OCI-LY7 (cell line): ENCODE measurements around the gene AKAP3. TPM values are rescaled to one million over a fixed set of nuclear protein-coding genes. Genes with fewer than 3 reads are reported as not detected.
A peak's percentile ranks its signal among the peaks of the same experiment; 100 is the strongest.

Experiments used
- BruUV-seq: library from RNA; stranded (reverse); fragments of 400-500 nt; replicated peaks from 2 replicates; lab custom pipeline; 2021; lab: Mats Ljungman, UMichigan
- CTCF ChIA-PET: fragments of 300-600 bp; sonication (Branson Sonifier 250); formaldehyde crosslinking; loops from one replicate; lab custom pipeline; 2022; ENCODE audit warnings: antibody characterized with exemption; ENCODE audit not compliant: unreplicated experiment; lab: Charles Lee
- POLR2A ChIA-PET: fragments of 300-600 bp; sonication (Branson Sonifier 250); formaldehyde crosslinking; loops from one replicate; lab custom pipeline; 2022; ENCODE audit warnings: antibody characterized with exemption; lab: Charles Lee
- DNase-seq: peaks from one replicate; pipeline ENCODE4 v3.0.0-alpha.2; 2015; ENCODE audit warnings: low spot score
- H2AFZ ChIP-seq: fragments of 200-600 bp; sonication (generic), shearing (Covaris generic); 2 replicates; pipeline ENCODE4 v1.6.1; 2014; ENCODE audit warnings: mild to moderate bottlenecking, antibody characterized with exemption, low read length, moderate library complexity
- H3K27ac ChIP-seq: fragments of 200-600 bp; sonication (generic); 2 replicates; pipeline ENCODE4 v1.5.1; 2014; ENCODE audit warnings: mixed run types, low read depth, mild to moderate bottlenecking, moderate library complexity, low read length, inconsistent platforms; ENCODE audit not compliant: poor library complexity, severe bottlenecking
- H3K36me3 ChIP-seq: fragments of 200-600 bp; sonication (generic); 2 replicates; pipeline ENCODE4 v1.6.1; 2014; ENCODE audit warnings: mild to moderate bottlenecking, antibody characterized with exemption, low read length, moderate library complexity, mixed read lengths; ENCODE audit not compliant: insufficient read depth
- H3K4me1 ChIP-seq: fragments of 200-600 bp; sonication (generic); 2 replicates; pipeline ENCODE4 v1.5.1; 2014; ENCODE audit warnings: mild to moderate bottlenecking, low read length; ENCODE audit not compliant: insufficient read depth, poor library complexity, severe bottlenecking
- H3K4me2 ChIP-seq: fragments of 200-600 bp; sonication (generic); 2 replicates; pipeline ENCODE4 v1.6.1; 2014; ENCODE audit warnings: mild to moderate bottlenecking, low read length
- H3K4me3 ChIP-seq: fragments of 200-600 bp; sonication (generic); 2 replicates; pipeline ENCODE4 v1.5.1; 2014; ENCODE audit warnings: mild to moderate bottlenecking, low read depth, low read length; ENCODE audit not compliant: poor library complexity, severe bottlenecking
- H3K79me2 ChIP-seq: fragments of 200-600 bp; sonication (generic); 2 replicates; pipeline ENCODE4 v1.6.1; 2016; ENCODE audit warnings: low read depth, mild to moderate bottlenecking, low read length, moderate library complexity, mixed read lengths; ENCODE audit not compliant: insufficient read depth
- H3K9me2 ChIP-seq: fragments of 200-600 bp; sonication (generic); 2 replicates; pipeline ENCODE4 v1.6.1; 2016; ENCODE audit warnings: mild to moderate bottlenecking, low read length, mixed read lengths; ENCODE audit not compliant: insufficient read depth
- H3K9me3 ChIP-seq: fragments of 200-600 bp; sonication (generic); 2 replicates; pipeline ENCODE4 v1.6.1; 2014; ENCODE audit warnings: mild to moderate bottlenecking, mixed run types, low read length, mixed read lengths
- H4K20me1 ChIP-seq: fragments of 200-600 bp; sonication (generic); 2 replicates; pipeline ENCODE4 v1.6.1; 2014; ENCODE audit warnings: mild to moderate bottlenecking, antibody characterized with exemption, low read length, moderate library complexity, mixed read lengths; ENCODE audit not compliant: insufficient read depth
- EZH2phosphoT487 ChIP-seq: fragments of 200-600 bp; sonication (generic); IDR thresholded peaks from 2 replicates; pipeline ENCODE4 v1.6.1; 2018; ENCODE audit warnings: low read depth, borderline replicate concordance, mild to moderate bottlenecking, mixed run types, antibody characterized with exemption, low read length, moderate library complexity, mixed read lengths
- intact Hi-C: fragments of 100-400 bp; cut with micrococcal nuclease; formaldehyde crosslinking; loops from one replicate; pipeline ENCODE4 v1.10.0; 2022; ENCODE audit not compliant: unreplicated experiment
- total RNA-seq, 2 experiments: library from RNA; depleted of rRNA in 1 of 2; stranded (reverse); fragments of >200 nt in 1 of 2; shearing (Covaris generic) in 1 of 2; gene quantifications; 2 replicates each; pipeline ENCODE4 v1.2.3, GENCODE V29; 2014 to 2022
- TF ChIP-seq, protein P1 (sequence below): fragments of 200-600 bp; sonication (generic); conservative IDR thresholded peaks from 2 replicates; pipeline ENCODE4 v1.5.1; 2014; ENCODE audit warnings: mild to moderate bottlenecking, antibody characterized with exemption, low read length, moderate library complexity, mixed read lengths

The AKAP3 gene
- total RNA-seq, 2 experiments from 2014 or later: 0.92 to 2.4 TPM

DNA sequence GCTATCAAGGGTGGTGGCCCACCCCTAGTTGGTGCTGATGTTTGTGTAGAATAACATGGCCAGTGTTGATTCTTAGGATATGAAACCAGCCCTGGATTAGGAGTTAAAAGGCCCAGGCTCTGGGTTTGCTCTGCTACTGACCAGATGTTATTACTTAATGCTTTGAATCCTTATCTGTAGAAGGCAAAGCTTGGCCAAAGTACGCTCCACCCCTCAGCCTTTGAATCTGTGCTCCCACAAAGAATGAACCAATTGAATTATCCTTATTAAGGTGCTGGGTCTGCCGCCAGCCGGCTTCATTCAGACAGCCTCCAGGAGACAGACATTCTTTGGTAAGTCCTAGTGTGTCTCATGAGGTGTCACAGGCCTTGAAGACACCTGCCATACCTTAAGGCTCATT, 41.8 kb downstream of the AKAP3 start:
- Histone ChIP-seq H3K36me3 (peaks cover 7% of the 10 kb centered on the region; the same call in 1 of the 2 replicates), H3K9me2 (no peaks in the 10 kb centered on the region), H3K4me3 (no peak overlapping the region), H3K4me2 (no peak overlapping the region), H3K9me3 (no peaks in the 10 kb centered on the region), H3K27ac (no peak overlapping the region), H2AFZ (no peak overlapping the region), H3K79me2 (peaks cover 14% of the 10 kb centered on the region; the same call in 1 of the 2 replicates), H4K20me1 (no peaks in the 10 kb centered on the region), H3K4me1 (no peaks in the 10 kb centered on the region)
- intact Hi-C loops: no loop called here
- POLR2A ChIA-PET: interaction anchor here (0.7 to 0.9 kb wide), 2 partner anchors 10 kb away, joined by 3 read pairs; no protein-coding TSS in a partner anchor
- no TSS peak for BruUV-seq
- no peak for DNase-seq
- CTCF ChIA-PET: no interaction called here
- no peak for TF ChIP-seq EZH2phosphoT487
- TF ChIP-seq, protein P1, sequence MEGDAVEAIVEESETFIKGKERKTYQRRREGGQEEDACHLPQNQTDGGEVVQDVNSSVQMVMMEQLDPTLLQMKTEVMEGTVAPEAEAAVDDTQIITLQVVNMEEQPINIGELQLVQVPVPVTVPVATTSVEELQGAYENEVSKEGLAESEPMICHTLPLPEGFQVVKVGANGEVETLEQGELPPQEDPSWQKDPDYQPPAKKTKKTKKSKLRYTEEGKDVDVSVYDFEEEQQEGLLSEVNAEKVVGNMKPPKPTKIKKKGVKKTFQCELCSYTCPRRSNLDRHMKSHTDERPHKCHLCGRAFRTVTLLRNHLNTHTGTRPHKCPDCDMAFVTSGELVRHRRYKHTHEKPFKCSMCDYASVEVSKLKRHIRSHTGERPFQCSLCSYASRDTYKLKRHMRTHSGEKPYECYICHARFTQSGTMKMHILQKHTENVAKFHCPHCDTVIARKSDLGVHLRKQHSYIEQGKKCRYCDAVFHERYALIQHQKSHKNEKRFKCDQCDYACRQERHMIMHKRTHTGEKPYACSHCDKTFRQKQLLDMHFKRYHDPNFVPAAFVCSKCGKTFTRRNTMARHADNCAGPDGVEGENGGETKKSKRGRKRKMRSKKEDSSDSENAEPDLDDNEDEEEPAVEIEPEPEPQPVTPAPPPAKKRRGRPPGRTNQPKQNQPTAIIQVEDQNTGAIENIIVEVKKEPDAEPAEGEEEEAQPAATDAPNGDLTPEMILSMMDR: no peak

DNA sequence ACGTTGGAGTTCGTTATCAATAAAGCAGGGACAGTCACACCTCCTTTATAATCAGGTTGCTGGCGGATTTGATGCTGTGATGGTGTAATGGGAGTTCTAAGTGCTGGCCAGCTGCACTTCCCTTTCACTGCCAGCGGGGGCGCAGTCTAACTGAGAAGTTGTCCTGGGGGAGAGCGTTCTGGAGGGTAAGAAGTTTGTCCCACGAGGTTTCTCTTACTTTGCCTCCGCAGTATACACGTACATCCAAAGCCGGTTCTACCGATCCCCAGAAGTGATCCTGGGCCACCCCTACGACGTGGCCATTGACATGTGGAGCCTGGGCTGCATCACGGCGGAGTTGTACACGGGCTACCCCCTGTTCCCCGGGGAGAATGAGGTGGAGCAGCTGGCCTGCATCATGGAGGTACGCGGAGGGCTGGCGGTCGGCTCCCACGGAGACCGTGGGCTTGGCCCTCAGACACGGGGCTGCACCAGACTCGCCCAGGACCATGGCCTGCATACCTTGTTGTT, 44.1 kb downstream of the AKAP3 start:
- BruUV-seq: no TSS peak
- ChIA-PET CTCF (no interaction called here), POLR2A (interaction anchor here (1.0 to 1.1 kb wide), 2 partner anchors 13 to 44 kb away, joined by 3 read pairs; no protein-coding TSS in a partner anchor)
- H3K36me3 ChIP-seq: no peaks in the 10 kb centered on the region
- no peaks in the 10 kb centered on the region for H3K9me3 ChIP-seq
- H3K4me1 ChIP-seq: no peaks in the 10 kb centered on the region
- no peaks in the 10 kb centered on the region for H4K20me1 ChIP-seq
- DNase-seq: peak; percentile 89
- intact Hi-C loops: loop anchor here (1.0 to 2.0 kb wide), 2 partner anchors 44 to 66 kb away; partner anchors contain the start of genes AKAP3, NDUFA9 and RAD51AP1
- H3K9me2 ChIP-seq: no peaks in the 10 kb centered on the region
- no peak overlapping the region for H3K27ac ChIP-seq
- H2AFZ ChIP-seq: peak overlapping the region; percentile 93
- H3K4me3 ChIP-seq: peak overlapping the region; percentile 83
- no peak for TF ChIP-seq EZH2phosphoT487
- TF ChIP-seq, protein P1: peak; percentile 97
- H3K4me2 ChIP-seq: peak overlapping the region; percentile 72
- H3K79me2 ChIP-seq: peaks cover 14% of the 10 kb centered on the region; the same call in 1 of the 2 replicates

DNA sequence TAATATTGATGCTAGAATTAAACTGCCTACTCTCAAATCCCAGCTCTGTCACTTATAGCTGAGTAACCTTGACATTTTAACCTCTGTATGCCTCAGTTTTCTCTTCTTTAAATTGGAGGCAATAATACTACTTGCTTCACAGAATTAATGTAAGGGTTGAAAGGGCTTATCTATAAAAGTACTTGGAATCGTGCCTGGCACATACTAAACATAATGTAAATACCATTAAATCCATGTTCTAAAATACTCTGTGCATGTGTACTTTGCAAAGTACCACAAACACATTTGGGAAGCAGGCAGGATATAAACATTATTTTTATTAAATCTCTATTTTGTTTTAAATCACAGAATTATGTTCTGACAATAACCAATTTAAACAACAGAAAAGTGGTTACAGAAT, 44.9 kb downstream of the AKAP3 start:
- Histone ChIP-seq H2AFZ (no peak overlapping the region), H4K20me1 (no peaks in the 10 kb centered on the region), H3K36me3 (no peaks in the 10 kb centered on the region), H3K79me2 (peaks cover 14% of the 10 kb centered on the region; the same call in 1 of the 2 replicates), H3K9me3 (no peaks in the 10 kb centered on the region), H3K4me3 (no peak overlapping the region), H3K27ac (no peak overlapping the region), H3K9me2 (no peaks in the 10 kb centered on the region), H3K4me1 (no peaks in the 10 kb centered on the region), H3K4me2 (no peak overlapping the region)
- BruUV-seq: no TSS peak
- ChIA-PET POLR2A (interaction anchor here (1.1 kb wide), 1 partner anchor 12 kb away, joined by 3 read pairs; no protein-coding TSS in a partner anchor), CTCF (no interaction called here)
- intact Hi-C loops: loop anchor here (1.0 to 2.0 kb wide), 2 partner anchors 45 to 66 kb away; partner anchors contain the start of genes AKAP3, NDUFA9 and RAD51AP1
- no peak for DNase-seq
- no peak for TF ChIP-seq EZH2phosphoT487
- TF ChIP-seq, protein P1: no peak
